GM12875 (cell line): Measurements from ENCODE around the gene GDI2.

ENCODE experiments used
- H3K4me3 ChIP-seq: one replicate; pipeline ENCODE4 v1.5.1; 2011; ENCODE audit warnings: low read depth, low read length, control low read depth
- TF ChIP-seq, protein P1 (sequence below): IDR thresholded peaks from 2 replicates; pipeline ENCODE4 v1.5.1; 2011; ENCODE audit warnings: low read depth, mild to moderate bottlenecking, control low read depth, inconsistent platforms, low read length, moderate library complexity, borderline replicate concordance; ENCODE audit not compliant: insufficient read depth

Gene GDI2

DNA sequence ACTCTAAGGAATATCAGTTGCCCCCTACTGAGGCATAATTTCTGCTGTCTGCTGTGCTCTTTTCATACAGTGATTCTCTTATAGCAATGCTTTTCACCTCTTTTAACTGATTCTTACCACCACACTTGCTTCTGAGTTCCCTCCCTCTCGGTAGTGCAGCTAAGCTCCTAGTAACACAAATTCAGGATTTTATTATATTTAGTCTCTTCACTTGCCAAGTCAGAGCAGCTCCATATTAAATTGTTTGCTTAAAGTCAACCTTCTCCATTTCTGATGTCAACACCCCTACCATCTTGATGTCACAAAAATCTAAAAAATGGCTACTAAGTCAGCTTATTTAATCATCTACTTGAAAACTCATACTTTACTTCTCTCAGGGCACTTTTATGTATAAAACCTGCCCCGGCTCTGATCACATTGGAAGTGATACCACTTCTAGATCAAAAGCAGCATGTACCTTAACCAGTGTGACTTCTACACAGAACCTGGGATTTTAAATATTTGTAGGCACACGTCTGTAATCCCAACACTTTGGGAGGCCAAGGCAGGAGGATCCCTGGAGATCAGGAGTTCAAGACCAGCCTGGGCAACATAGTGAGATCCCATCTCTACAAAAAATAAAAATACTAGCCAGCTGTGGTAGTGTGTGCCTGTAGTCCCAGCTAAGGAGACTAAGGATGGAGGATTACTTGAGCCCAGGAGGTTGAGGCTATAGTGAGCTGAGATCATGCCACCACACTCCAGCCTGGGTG, 55.3 kb downstream of the GDI2 start:
- TF ChIP-seq, protein P1, sequence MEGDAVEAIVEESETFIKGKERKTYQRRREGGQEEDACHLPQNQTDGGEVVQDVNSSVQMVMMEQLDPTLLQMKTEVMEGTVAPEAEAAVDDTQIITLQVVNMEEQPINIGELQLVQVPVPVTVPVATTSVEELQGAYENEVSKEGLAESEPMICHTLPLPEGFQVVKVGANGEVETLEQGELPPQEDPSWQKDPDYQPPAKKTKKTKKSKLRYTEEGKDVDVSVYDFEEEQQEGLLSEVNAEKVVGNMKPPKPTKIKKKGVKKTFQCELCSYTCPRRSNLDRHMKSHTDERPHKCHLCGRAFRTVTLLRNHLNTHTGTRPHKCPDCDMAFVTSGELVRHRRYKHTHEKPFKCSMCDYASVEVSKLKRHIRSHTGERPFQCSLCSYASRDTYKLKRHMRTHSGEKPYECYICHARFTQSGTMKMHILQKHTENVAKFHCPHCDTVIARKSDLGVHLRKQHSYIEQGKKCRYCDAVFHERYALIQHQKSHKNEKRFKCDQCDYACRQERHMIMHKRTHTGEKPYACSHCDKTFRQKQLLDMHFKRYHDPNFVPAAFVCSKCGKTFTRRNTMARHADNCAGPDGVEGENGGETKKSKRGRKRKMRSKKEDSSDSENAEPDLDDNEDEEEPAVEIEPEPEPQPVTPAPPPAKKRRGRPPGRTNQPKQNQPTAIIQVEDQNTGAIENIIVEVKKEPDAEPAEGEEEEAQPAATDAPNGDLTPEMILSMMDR: no peak
- no peak overlapping the region for H3K4me3 ChIP-seq

DNA sequence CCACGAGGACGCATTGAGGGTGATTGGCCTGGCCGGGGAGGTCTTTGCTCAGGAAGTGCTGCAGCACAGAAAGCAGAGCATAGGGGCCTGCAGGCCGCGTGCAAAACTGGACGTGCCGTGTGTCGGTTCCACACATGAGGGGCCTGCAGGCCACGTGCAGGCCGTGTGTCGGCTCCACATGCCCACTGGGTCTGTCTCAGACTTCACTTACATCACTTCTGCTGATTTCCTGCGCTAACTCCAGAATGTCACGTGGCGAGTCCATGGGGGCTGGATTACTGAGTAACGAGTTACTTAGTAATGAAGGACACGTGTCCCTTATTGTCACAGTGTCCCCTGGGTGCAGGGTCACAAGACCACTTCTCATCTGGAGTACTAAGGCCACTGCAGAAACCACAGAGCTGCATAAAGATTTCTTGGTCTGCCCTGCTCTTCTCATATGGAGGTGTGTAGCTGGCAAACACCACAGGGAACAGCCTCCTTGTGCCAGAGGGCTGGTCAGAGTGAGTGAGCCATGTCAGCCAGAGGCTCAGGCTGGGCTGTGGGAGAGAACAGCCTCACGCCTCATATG, 60.8 kb downstream of the GDI2 start:
- H3K4me3 ChIP-seq: no peak overlapping the region
- TF ChIP-seq, protein P1: no peak

DNA sequence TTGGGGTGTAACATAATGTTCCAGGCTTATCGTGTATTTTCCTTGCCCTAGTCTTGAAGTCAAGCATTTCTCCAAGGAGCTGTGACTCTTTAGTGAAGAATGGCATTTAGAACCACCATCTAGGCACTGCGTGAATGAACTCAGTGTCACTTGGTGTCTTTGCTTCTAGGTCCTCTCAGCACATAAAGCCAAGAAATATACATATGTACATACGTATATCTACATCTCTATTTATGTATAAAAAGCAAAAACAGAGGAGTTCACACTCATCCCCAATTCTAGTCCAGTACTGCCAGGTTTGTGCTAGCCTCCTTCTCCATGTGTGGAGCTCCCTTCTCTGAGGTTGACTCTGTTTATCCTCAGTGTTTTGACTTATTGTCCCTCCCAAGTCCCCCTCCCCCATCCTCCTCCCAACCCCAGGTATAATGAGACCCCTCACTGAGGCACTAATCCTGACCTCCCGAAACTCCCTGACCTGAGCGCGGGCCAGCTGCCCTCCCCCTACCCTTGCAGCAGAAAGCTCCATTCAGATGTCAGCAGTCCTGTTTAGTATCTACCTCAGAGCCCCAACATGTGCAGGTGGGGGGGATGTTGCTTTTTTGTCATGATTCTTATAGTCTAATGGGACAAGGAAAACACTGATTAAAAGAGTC, 61.5 kb downstream of the GDI2 start:
- TF ChIP-seq, protein P1: no peak
- no peak overlapping the region for H3K4me3 ChIP-seq

DNA sequence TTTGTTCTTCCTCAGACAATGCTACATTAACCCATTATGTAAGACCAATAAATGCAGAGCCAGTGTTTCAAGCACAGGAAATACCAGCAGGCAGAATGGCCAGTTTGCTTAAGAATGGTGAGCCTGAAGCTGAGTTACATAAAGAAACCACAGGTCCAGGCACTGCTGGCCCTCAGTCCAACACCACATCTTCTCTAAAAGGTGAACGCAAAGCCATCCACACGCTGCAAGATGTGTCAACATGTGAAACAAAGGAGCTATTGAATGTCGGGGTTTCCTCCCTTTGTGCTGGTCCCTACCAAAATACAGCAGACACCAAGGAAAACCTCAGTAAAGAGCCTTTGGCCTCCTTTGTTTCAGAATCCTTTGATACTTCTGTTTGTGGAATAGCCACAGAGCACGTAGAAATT, 64.8 kb downstream of the GDI2 start:
- H3K4me3 ChIP-seq: no peak overlapping the region
- TF ChIP-seq, protein P1: no peak

DNA sequence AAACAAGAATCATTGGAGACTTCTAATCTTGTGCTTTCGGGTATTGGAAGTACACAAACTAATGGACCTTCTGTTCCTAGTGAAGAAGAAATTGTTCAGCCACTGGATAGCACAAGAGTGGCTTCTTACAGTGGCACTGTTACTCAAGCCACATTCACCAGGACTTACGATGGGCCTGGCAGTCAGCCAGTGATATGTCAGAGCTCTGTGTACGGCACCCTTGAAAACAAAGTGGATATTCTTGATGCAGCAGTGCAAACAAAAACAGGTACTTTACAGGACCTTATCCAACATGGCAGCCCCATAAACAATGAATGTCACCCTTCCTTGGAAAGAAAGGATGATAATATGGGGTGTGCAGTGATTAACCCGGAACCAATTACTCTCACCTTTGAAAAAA, 67.0 kb downstream of the GDI2 start:
- TF ChIP-seq, protein P1: no peak
- no peak overlapping the region for H3K4me3 ChIP-seq

DNA sequence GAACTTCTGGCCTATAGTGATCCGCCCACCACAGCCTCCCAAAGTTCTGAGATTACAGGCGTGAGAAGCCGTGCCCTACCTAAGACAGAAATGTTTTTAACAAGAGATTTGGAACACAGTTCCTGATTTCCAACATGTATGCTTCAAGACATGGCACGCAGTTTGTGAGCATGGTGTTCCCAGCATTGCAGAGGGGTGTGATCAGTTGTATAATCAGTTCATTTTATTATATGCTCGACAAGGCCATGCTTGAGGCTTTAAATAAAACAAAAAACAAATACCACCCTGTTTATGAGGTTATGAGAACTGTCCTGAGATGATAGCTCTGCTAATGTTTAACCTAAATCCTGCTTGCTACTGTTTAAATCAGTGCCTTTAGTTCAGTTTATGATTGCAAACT, 68.4 kb downstream of the GDI2 start:
- TF ChIP-seq, protein P1: no peak

More for the DNA sequence above, 68.4 kb downstream of the GDI2 start:
- no peak overlapping the region for H3K4me3 ChIP-seq
